Spleen (tissue), 11 donors: ENCODE data around the gene PLB1. TPM values are rescaled to one million over a fixed set of nuclear protein-coding genes. Genes with fewer than 3 reads are reported as not detected.

Experiments
- DNase-seq: peaks from one replicate; pipeline ENCODE4 v3.0.0-alpha.2; 2020
- H3K27ac ChIP-seq, 8 donors: fragments of 200-600 bp; sonication (generic) in 7 of 8; 1 replicate in 4 of 8; 2 replicates in 4 of 8; pipeline versions ENCODE4 v1.5.0 to v1.8.0; 2016 to 2021; ENCODE audit warnings: inconsistent platforms in 4 of 8, mild to moderate bottlenecking in 4 of 8, moderate library complexity in 1 of 8
- H3K27me3 ChIP-seq, 7 donors: fragments of 200-600 bp; sonication (generic) in 6 of 7; replicated peaks in 1 of 7; 1 replicate in 4 of 7; 2 replicates in 3 of 7; pipeline versions ENCODE4 v1.5.0 to v1.8.0; 2016 to 2021; ENCODE audit warnings: inconsistent platforms in 3 of 7, mild to moderate bottlenecking in 1 of 7
- H3K36me3 ChIP-seq, 6 donors: fragments of 200-600 bp; sonication (generic) in 5 of 6; 1 replicate in 4 of 6; 2 replicates in 2 of 6; pipeline versions ENCODE4 v1.5.0 to v1.8.0; 2016 to 2021; ENCODE audit warnings: inconsistent platforms in 2 of 6
- H3K4me1 ChIP-seq, 6 donors: fragments of 200-600 bp; sonication (generic) in 5 of 6; 1 replicate in 3 of 6; 2 replicates in 3 of 6; pipeline versions ENCODE4 v1.5.0 to v1.8.0; 2016 to 2021; ENCODE audit warnings: inconsistent platforms in 3 of 6
- H3K4me3 ChIP-seq, 8 donors: fragments of 200-600 bp; sonication (generic) in 7 of 8; 1 replicate in 4 of 8; 2 replicates in 4 of 8; pipeline versions ENCODE4 v1.5.0 to v1.8.0; 2016 to 2021; ENCODE audit warnings: inconsistent platforms in 4 of 8, mild to moderate bottlenecking in 4 of 8, moderate library complexity in 2 of 8
- H3K9me3 ChIP-seq, 8 donors: fragments of 200-600 bp; sonication (generic) in 7 of 8; 1 replicate in 4 of 8; 2 replicates in 4 of 8; pipeline versions ENCODE4 v1.5.0 to v1.8.0; 2016 to 2021; ENCODE audit warnings: inconsistent platforms in 4 of 8
- CTCF ChIP-seq, 11 experiments: fragments of 200-600 bp in 7 of 11; fragments of 450-650 bp in 4 of 11; sonication (generic) in 4 of 11; IDR thresholded peaks in 8 of 11; conservative IDR thresholded peaks in 3 of 11; 1 replicate in 7 of 11; 2 replicates in 4 of 11; pipeline versions ENCODE4 v1.4.0 to v1.8.0; 2016 to 2021; ENCODE audit warnings: antibody characterized with exemption in 11 of 11, inconsistent platforms in 4 of 11, mild to moderate bottlenecking in 1 of 11
- POLR2A ChIP-seq, 3 donors: fragments of 450-650 bp; IDR thresholded peaks; one replicate each; pipeline ENCODE4 v1.5.1; 2017; ENCODE audit warnings: antibody characterized with exemption in 3 of 3, mild to moderate bottlenecking in 1 of 3
- POLR2AphosphoS5 ChIP-seq, 3 donors: sonication (generic); formaldehyde crosslinking; IDR thresholded peaks; one replicate each; pipeline ENCODE4 v1.5.1; 2017; ENCODE audit warnings: antibody characterized with exemption in 3 of 3
- WGBS, 5 donors: extraction: QIAGEN DNeasy Blood & Tissue Kit in 3 of 5; methylation state at CpG; one replicate each; pipeline versions ENCODE4 v1.1.5 to v1.1.7; 2013 to 2018; 5-methylcytosine and 5-hydroxymethylcytosine counted together
- intact Hi-C: fragments of 100-400 bp; cut with DNase I; formaldehyde crosslinking; loops from one replicate; pipeline ENCODE4 v1.15.0; 2023; ENCODE audit warnings: low total_unique reads
- polyA plus RNA-seq, 3 donors: library from polyadenylated mRNA; stranded (reverse); fragments of 200-250 nt; gene quantifications; one replicate each; pipeline ENCODE4 v1.2.1, GENCODE V29; 2013
- total RNA-seq, 7 donors: library from RNA; depleted of rRNA in 3 of 7; stranded (reverse); fragments of >200 nt in 3 of 7; fragmentation: NEBNext Ultra II Directional in 4 of 7; extraction: Animal tissue kit (Norgen Biotek cat#: 25700) in 4 of 7; gene quantifications; one replicate each; pipeline versions ENCODE4 v1.1.0 to v1.2.1, GENCODE V29; 2016 to 2021
- donor health status: healthy with polysubstance abuse.
- donor health status: DM: no; HTN: no; CAD: no; lungs with moderate emphysema.
- donor health status: DM: no; HTN: no; CAD: no.
- donor health status: Bipolar disorder and iron deficiency.
- donor health status: healthy.
- donor health status: DM: no; HTN: no; CAD: no.
- donor health status: DM: yes; HTN: yes; CAD: no.

PLB1 gene
- total and polyA plus RNA-seq, 10 donors, result 3.8 to 45.7 (median 13.9) TPM

DNA sequence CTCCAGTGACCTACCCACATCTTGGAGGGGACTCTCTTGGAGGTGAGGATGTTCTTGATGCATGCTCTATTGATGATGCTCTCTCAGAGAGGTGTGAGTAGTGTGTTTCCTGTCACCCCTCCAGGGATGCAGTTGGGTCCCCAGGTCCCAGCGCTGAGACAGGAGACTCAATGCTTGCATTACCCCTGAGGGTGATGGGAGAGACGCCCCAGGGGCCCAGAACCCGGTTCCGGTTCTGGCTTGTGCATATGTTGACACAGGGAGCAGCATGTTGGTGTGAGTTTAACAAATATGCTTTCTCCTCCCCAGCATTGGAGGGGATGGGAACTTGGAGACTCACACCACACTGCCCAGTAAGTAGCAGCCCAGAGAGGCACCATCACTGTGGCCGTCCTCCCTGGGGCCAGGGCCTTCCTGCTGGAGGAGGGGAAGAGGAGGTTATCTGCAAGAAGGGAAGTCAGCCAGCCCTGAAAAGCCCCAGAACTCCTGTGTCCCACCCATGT, 124.5 kb downstream of the PLB1 start:
- intact Hi-C loops, result no loop called here
- H3K4me3 ChIP-seq, result peak overlapping the region in 1 of 8 donors; percentile 55
- WGBS, 5 donors, result 71 to 90% (median 79%) methylated on average over 5 of the region's 5 CpGs
- DNase-seq, result peak; percentile 80
- H3K27ac ChIP-seq, result peak overlapping the region in 5 of 8 donors; percentile 82 to 94 (median 86)
- H3K9me3 ChIP-seq, result no peaks in the 10 kb centered on the region
- peaks cover 0 to 21% (median 0%) of the 10 kb centered on the region in 6 donors for H3K36me3 ChIP-seq
- TF ChIP-seq POLR2AphosphoS5 (IDR thresholded peaks at IDR 0.05) (no peak), CTCF (IDR thresholded peaks at IDR 0.05 in 8 of 11, conservative IDR thresholded peaks at IDR 0.05 in 3 of 11) (no peak), POLR2A (IDR thresholded peaks at IDR 0.05) (no peak)
- no peaks in the 10 kb centered on the region for H3K27me3 ChIP-seq
- peaks cover 17 to 58% (median 41%) of the 10 kb centered on the region in 6 donors for H3K4me1 ChIP-seq

DNA sequence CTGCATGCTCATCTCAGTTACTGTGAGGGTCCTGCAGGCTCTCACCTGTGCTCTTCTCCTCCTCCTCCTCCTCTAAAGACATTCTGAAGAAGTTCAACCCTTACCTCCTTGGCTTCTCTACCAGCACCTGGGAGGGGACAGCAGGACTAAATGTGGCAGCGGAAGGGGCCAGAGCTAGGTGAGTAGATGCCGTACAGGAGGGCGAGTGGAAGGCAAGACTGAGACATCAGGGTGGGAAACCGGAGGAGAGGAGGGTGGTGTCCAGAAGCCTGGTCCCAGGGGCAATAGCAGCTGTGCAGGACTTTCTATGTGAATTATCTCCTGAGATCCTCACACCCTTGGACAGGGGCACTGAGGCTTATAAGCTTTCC, 124.9 kb downstream of the PLB1 start:
- WGBS, 5 donors, result 93 to 100% (median 96%) methylated on average over 4 of the region's 4 CpGs
- Histone ChIP-seq H3K36me3 (peaks cover 0 to 16% (median 0%) of the 10 kb centered on the region in 6 donors), H3K4me1 (peaks cover 22 to 63% (median 45%) of the 10 kb centered on the region in 6 donors), H3K4me3 (peak overlapping the region in 1 of 8 donors; percentile 55), H3K27me3 (no peaks in the 10 kb centered on the region), H3K9me3 (no peaks in the 10 kb centered on the region), H3K27ac (peak overlapping the region in 7 of 8 donors; percentile 73 to 94 (median 86))
- intact Hi-C loops, result no loop called here
- peak; percentile 67 for DNase-seq
- no peak for TF ChIP-seq CTCF (IDR thresholded peaks at IDR 0.05 in 8 of 11, conservative IDR thresholded peaks at IDR 0.05 in 3 of 11)
- no peak for TF ChIP-seq POLR2AphosphoS5 (IDR thresholded peaks at IDR 0.05)
- TF ChIP-seq POLR2A (IDR thresholded peaks at IDR 0.05), result no peak

DNA sequence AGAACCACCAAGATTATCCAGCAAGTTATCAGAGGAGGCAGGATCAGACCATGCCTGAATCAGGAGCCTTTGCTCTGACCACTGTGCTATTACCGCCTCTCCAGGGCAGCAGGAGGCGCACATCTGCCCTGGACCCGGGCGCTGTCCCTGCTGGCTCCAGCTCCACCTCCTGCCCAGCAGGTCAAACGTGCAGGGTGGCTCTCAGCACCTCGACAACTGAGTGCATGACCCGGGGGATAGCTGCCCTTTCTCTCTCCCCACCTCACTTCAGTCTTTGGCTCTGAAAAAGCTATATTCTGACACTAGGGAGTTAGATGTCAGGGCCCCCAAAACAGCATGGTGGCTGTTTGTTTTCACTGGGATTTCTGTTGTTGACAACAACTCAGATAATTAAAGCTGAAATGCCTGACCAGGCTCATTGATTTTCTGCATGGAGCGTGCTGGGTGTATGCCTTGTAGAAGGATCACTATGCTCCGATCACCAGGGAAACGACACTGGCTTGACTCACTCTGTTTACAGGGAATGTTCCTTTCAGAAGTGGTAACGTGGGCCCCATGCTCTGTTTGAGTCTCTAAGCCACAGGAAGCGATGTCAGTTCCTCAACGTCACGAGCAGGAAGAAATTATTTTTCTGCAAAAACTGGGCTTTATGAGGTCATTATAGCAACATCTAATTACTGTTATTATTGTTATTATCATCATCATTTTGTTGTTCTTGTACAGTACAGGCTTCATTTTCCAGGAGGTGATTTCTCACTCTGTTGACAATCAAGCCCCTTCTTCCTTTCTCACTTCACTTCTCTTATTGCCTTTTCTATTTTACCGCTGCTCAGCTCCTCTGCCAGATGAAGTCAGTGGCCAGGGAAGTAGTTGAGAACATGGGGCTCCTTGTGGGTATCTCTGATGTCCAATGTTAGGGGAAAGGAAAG, 125.6 kb downstream of the PLB1 start:
- TF ChIP-seq POLR2AphosphoS5 (IDR thresholded peaks at IDR 0.05) (peak in 2 of 3 donors; percentile 75 to 87), CTCF (IDR thresholded peaks at IDR 0.05 in 8 of 11, conservative IDR thresholded peaks at IDR 0.05 in 3 of 11) (peak in 1 of 11 experiments; percentile 22), POLR2A (IDR thresholded peaks at IDR 0.05) (no peak)
- WGBS, 5 donors, result 20 to 27% (median 26%) methylated on average over 14 to 15 of the region's 15 CpGs
- Histone ChIP-seq H3K4me1 (peaks cover 22 to 69% (median 48%) of the 10 kb centered on the region in 6 donors), H3K36me3 (peaks cover 0 to 19% (median 0%) of the 10 kb centered on the region in 6 donors), H3K27me3 (no peaks in the 10 kb centered on the region), H3K4me3 (peak overlapping the region in 1 of 8 donors; percentile 55), H3K27ac (peak overlapping the region; percentile 67 to 94 (median 84)), H3K9me3 (no peaks in the 10 kb centered on the region)
- peak; percentile 86 for DNase-seq
- intact Hi-C loops, result no loop called here

GRCh38 chr2:28622101-28622499, 126.2 kb downstream of the PLB1 start:
- intact Hi-C loops, result no loop called here

More at GRCh38 chr2:28622101-28622499, 126.2 kb downstream of the PLB1 start:
- Histone ChIP-seq H3K36me3 (peaks cover 0 to 25% (median 0%) of the 10 kb centered on the region in 6 donors), H3K27me3 (no peaks in the 10 kb centered on the region), H3K27ac (peak overlapping the region; percentile 49 to 94 (median 84)), H3K9me3 (no peaks in the 10 kb centered on the region), H3K4me1 (peaks cover 22 to 71% (median 49%) of the 10 kb centered on the region in 6 donors), H3K4me3 (peak overlapping the region in 1 of 8 donors; percentile 55)
- no peak for DNase-seq
- 44 to 65% (median 60%) methylated on average over 2 of the region's 2 CpGs for WGBS, 5 donors
- TF ChIP-seq CTCF (IDR thresholded peaks at IDR 0.05 in 8 of 11, conservative IDR thresholded peaks at IDR 0.05 in 3 of 11), result no peak
